ENCODE measurements around the gene CARS2.

DNA sequence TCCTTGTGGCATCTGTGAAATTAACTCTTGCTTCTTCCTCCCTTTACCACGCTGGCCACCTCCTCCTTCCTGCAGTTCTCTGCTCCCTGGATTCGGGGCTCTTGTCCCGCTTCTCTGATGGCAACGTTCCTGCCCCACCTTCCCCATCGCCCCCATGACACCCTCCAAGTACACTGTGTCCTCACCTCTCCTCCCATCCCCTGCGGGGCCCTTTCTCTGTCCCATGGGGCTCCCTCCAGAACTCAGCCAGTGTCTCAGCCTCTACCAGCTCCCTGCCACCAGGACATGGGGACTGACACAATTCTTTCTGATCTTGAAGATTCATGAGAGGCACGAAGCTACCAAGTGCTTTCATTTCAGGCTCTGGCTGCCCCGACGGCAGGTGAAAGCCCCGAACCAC lies 9.1 kb downstream of the CARS2 start:
- TF ChIP-seq, protein P1, sequence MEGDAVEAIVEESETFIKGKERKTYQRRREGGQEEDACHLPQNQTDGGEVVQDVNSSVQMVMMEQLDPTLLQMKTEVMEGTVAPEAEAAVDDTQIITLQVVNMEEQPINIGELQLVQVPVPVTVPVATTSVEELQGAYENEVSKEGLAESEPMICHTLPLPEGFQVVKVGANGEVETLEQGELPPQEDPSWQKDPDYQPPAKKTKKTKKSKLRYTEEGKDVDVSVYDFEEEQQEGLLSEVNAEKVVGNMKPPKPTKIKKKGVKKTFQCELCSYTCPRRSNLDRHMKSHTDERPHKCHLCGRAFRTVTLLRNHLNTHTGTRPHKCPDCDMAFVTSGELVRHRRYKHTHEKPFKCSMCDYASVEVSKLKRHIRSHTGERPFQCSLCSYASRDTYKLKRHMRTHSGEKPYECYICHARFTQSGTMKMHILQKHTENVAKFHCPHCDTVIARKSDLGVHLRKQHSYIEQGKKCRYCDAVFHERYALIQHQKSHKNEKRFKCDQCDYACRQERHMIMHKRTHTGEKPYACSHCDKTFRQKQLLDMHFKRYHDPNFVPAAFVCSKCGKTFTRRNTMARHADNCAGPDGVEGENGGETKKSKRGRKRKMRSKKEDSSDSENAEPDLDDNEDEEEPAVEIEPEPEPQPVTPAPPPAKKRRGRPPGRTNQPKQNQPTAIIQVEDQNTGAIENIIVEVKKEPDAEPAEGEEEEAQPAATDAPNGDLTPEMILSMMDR (tag by site-specific recombination; IDR thresholded peaks at IDR 0.05) = no peak
- TF ChIP-seq GLI4 (tag by site-specific recombination; IDR thresholded peaks at IDR 0.05) = no peak
- TF ChIP-seq, protein P2, sequence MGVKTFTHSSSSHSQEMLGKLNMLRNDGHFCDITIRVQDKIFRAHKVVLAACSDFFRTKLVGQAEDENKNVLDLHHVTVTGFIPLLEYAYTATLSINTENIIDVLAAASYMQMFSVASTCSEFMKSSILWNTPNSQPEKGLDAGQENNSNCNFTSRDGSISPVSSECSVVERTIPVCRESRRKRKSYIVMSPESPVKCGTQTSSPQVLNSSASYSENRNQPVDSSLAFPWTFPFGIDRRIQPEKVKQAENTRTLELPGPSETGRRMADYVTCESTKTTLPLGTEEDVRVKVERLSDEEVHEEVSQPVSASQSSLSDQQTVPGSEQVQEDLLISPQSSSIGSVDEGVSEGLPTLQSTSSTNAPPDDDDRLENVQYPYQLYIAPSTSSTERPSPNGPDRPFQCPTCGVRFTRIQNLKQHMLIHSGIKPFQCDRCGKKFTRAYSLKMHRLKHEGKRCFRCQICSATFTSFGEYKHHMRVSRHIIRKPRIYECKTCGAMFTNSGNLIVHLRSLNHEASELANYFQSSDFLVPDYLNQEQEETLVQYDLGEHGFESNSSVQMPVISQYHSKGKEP (tag by site-specific recombination; IDR thresholded peaks at IDR 0.05) = no peak
- TF ChIP-seq ZNF426 (tag by site-specific recombination; IDR thresholded peaks at IDR 0.05) = no peak
- no peak for TF ChIP-seq ZBTB21 (tag by site-specific recombination; IDR thresholded peaks at IDR 0.05)
- TF ChIP-seq PRDM1 (tag by site-specific recombination; IDR thresholded peaks at IDR 0.05) = no peak
- TF ChIP-seq ZEB2 (tag by site-specific recombination; IDR thresholded peaks at IDR 0.05) = no peak
- no peak for TF ChIP-seq ZNF174 (tag by site-specific recombination; IDR thresholded peaks at IDR 0.05)
- TF ChIP-seq ZNF350 (tag by site-specific recombination; IDR thresholded peaks at IDR 0.05) = no peak

Measured in HEK293 (cell line).